ENCODE data around the gene BTBD8.

The BTBD8 gene

DNA sequence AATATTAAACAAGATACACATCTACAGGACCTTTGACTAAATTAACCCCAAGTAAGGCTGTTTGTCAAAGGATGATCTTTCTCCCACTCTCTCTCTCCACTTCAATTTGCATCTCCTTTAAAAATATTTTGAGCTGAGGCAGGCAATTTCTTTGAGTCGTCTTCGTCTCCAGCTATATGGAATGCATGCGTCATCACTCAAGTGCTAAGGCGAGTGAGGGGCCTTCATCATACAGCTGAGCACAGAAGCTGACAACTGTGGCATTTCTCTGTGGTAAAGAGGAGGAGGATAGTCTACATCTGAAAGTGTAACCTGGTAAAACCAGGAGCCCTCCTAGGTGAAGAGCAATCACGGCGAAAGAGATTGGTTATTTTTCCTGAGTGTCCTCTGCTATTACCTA is 42.7 kb upstream of the BTBD8 start:
- H4K20me1 ChIP-seq (ENCODE audit: insufficient read depth, low read length), result no peaks in the 10 kb centered on the region
- H3K4me3 ChIP-seq (ENCODE audit: low read depth, low read length, poor library complexity, severe bottlenecking), result no peak overlapping the region
- no peak overlapping the region for H3K9ac ChIP-seq (ENCODE audit: low read length)
- H3K27ac ChIP-seq (ENCODE audit: low read depth, low read length, poor library complexity, severe bottlenecking), result no peak overlapping the region
- no peaks in the 10 kb centered on the region for H3K4me1 ChIP-seq (ENCODE audit: insufficient read depth, low read length, severe bottlenecking)
- no peak overlapping the region for H3K4me2 ChIP-seq (ENCODE audit: low read length)
- TF ChIP-seq EZH2 (IDR thresholded peaks at IDR 0.05; ENCODE audit: borderline replicate concordance, low read length), result no peak
- TF ChIP-seq, protein P1, sequence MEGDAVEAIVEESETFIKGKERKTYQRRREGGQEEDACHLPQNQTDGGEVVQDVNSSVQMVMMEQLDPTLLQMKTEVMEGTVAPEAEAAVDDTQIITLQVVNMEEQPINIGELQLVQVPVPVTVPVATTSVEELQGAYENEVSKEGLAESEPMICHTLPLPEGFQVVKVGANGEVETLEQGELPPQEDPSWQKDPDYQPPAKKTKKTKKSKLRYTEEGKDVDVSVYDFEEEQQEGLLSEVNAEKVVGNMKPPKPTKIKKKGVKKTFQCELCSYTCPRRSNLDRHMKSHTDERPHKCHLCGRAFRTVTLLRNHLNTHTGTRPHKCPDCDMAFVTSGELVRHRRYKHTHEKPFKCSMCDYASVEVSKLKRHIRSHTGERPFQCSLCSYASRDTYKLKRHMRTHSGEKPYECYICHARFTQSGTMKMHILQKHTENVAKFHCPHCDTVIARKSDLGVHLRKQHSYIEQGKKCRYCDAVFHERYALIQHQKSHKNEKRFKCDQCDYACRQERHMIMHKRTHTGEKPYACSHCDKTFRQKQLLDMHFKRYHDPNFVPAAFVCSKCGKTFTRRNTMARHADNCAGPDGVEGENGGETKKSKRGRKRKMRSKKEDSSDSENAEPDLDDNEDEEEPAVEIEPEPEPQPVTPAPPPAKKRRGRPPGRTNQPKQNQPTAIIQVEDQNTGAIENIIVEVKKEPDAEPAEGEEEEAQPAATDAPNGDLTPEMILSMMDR (IDR thresholded peaks at IDR 0.05; ENCODE audit: low read length), result no peak
- no peaks in the 10 kb centered on the region for H3K27me3 ChIP-seq (ENCODE audit: insufficient read depth, low read length)
- no peaks in the 10 kb centered on the region for H3K36me3 ChIP-seq (ENCODE audit: insufficient read depth, low read length)
- H3K9me3 ChIP-seq (ENCODE audit: low read length), result no peaks in the 10 kb centered on the region
- no peaks in the 10 kb centered on the region for H3F3A ChIP-seq (ENCODE audit: insufficient read depth, low read length)
- no peaks in the 10 kb centered on the region for H3K9me2 ChIP-seq (ENCODE audit: low read depth, low read length)
- H2AFZ ChIP-seq (ENCODE audit: low read length), result no peak overlapping the region
- H3K79me2 ChIP-seq (ENCODE audit: insufficient read depth, low read length), result no peaks in the 10 kb centered on the region

DNA sequence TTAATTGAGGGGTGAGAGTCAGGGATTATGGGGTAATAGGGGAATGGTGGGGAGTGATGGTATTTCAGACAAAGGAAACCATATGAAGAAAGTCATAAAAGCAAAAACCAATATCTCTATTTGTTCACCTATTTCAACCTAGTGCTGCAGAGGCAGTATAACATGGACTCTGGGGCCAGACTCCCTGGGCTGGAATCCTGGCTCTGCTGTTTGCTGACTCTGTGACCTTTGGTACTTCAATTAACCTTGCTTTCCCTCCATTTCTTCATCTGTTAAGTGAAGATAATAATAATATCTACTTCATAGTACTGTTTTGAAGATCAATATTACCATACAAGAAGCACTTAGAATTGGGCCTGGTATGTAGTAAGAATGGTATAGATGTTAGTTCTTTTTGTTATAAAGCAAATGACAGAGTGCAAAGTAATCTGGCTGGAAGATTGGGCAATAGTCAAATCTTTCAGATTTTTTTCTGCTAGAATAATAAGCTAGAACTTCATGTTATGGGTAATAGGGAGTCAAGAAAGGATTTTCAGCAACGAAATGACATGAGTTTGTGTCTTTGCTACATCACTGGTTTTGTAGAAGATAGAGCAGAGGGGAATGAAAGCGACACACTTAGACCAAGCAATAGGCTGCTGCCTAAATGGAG is 41.3 kb upstream of the BTBD8 start:
- H3K4me3 ChIP-seq (ENCODE audit: low read depth, low read length, poor library complexity, severe bottlenecking), result no peak overlapping the region
- H2AFZ ChIP-seq (ENCODE audit: low read length), result no peak overlapping the region
- H3K9me2 ChIP-seq (ENCODE audit: low read depth, low read length), result no peaks in the 10 kb centered on the region
- no peaks in the 10 kb centered on the region for H3K36me3 ChIP-seq (ENCODE audit: insufficient read depth, low read length)
- H3K27ac ChIP-seq (ENCODE audit: low read depth, low read length, poor library complexity, severe bottlenecking), result no peak overlapping the region
- H3K79me2 ChIP-seq (ENCODE audit: insufficient read depth, low read length), result no peaks in the 10 kb centered on the region
- no peaks in the 10 kb centered on the region for H3K9me3 ChIP-seq (ENCODE audit: low read length)
- no peaks in the 10 kb centered on the region for H4K20me1 ChIP-seq (ENCODE audit: insufficient read depth, low read length)
- H3K4me1 ChIP-seq (ENCODE audit: insufficient read depth, low read length, severe bottlenecking), result no peaks in the 10 kb centered on the region
- no peak overlapping the region for H3K9ac ChIP-seq (ENCODE audit: low read length)
- no peak overlapping the region for H3K4me2 ChIP-seq (ENCODE audit: low read length)
- TF ChIP-seq, protein P1 (IDR thresholded peaks at IDR 0.05; ENCODE audit: low read length), result no peak
- no peak for TF ChIP-seq EZH2 (IDR thresholded peaks at IDR 0.05; ENCODE audit: borderline replicate concordance, low read length)
- H3F3A ChIP-seq (ENCODE audit: insufficient read depth, low read length), result no peaks in the 10 kb centered on the region
- H3K27me3 ChIP-seq (ENCODE audit: insufficient read depth, low read length), result no peaks in the 10 kb centered on the region

DNA sequence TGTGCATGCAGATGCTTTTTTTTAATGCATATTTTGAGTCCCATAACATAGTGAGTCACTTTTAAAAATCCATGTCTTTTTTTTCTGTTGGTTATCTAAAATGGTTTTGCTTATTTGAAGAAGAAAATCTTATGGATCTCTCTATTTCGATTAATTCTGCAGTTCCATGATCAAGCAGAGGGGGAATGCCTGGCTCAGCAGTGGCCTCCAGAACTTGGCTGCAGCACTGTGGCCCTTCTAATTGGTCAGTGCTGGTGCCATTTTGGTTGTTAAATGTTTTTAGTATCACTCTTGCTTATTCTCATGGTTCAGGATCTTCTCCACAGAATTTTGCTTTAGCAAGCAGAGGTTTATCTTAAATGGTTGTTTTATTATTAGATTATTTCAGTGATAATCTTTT is 39.2 kb upstream of the BTBD8 start:
- Histone ChIP-seq H2AFZ (ENCODE audit: low read length) (no peak overlapping the region), H3K9me2 (ENCODE audit: low read depth, low read length) (no peaks in the 10 kb centered on the region), H3K27ac (ENCODE audit: low read depth, low read length, poor library complexity, severe bottlenecking) (no peak overlapping the region), H4K20me1 (ENCODE audit: insufficient read depth, low read length) (no peaks in the 10 kb centered on the region), H3K4me2 (ENCODE audit: low read length) (no peak overlapping the region), H3K9me3 (ENCODE audit: low read length) (no peaks in the 10 kb centered on the region), H3K4me1 (ENCODE audit: insufficient read depth, low read length, severe bottlenecking) (no peaks in the 10 kb centered on the region), H3K4me3 (ENCODE audit: low read depth, low read length, poor library complexity, severe bottlenecking) (no peak overlapping the region), H3K79me2 (ENCODE audit: insufficient read depth, low read length) (no peaks in the 10 kb centered on the region), H3K36me3 (ENCODE audit: insufficient read depth, low read length) (no peaks in the 10 kb centered on the region), H3K27me3 (ENCODE audit: insufficient read depth, low read length) (no peaks in the 10 kb centered on the region), H3F3A (ENCODE audit: insufficient read depth, low read length) (no peaks in the 10 kb centered on the region), H3K9ac (ENCODE audit: low read length) (no peak overlapping the region)
- TF ChIP-seq EZH2 (IDR thresholded peaks at IDR 0.05; ENCODE audit: borderline replicate concordance, low read length), result no peak
- TF ChIP-seq, protein P1 (IDR thresholded peaks at IDR 0.05; ENCODE audit: low read length), result no peak
